ENCODE measurements around the gene ZBTB4.

- TF ChIP-seq EZH2 (IDR thresholded peaks at IDR 0.05; ENCODE audit: low read length, unreplicated experiment) (no peak), CTCF (conservative IDR thresholded peaks at IDR 0.05; ENCODE audit: low read depth, low read length) (no peak), EZH2phosphoT487 (IDR thresholded peaks at IDR 0.05; ENCODE audit: borderline replicate concordance, low read length) (no peak)
These were observed 69.7 kb downstream of the ZBTB4 start for GRCh38 chr17:7409716-7410115.

Measured in PC-3 (cell line).